GM21576 (cell line): Measurements from ENCODE around the gene TUSC2.
"Not testable (repeated sequence)": the region's sequence is repeated elsewhere in the genome, so short reads cannot be mapped to it uniquely, and the experiment has no call there.

Source experiments
- ATAC-seq: cut with Tn5 transposase; IDR thresholded peaks from one replicate; pipeline ENCODE4 v1.9.1; 2021; ENCODE audit warnings: mild to moderate bottlenecking, moderate library complexity; ENCODE audit not compliant: unreplicated experiment

TUSC2 gene

GRCh38 chr3:50297384-50297775, 30.6 kb downstream of the TUSC2 start:
- no peak for ATAC-seq

- ATAC-seq: no peak
These were observed 31.2 kb downstream of the TUSC2 start for GRCh38 chr3:50296721-50297383.

- ATAC-seq: no peak
These were observed 32.2 kb downstream of the TUSC2 start for GRCh38 chr3:50295553-50296431.

DNA sequence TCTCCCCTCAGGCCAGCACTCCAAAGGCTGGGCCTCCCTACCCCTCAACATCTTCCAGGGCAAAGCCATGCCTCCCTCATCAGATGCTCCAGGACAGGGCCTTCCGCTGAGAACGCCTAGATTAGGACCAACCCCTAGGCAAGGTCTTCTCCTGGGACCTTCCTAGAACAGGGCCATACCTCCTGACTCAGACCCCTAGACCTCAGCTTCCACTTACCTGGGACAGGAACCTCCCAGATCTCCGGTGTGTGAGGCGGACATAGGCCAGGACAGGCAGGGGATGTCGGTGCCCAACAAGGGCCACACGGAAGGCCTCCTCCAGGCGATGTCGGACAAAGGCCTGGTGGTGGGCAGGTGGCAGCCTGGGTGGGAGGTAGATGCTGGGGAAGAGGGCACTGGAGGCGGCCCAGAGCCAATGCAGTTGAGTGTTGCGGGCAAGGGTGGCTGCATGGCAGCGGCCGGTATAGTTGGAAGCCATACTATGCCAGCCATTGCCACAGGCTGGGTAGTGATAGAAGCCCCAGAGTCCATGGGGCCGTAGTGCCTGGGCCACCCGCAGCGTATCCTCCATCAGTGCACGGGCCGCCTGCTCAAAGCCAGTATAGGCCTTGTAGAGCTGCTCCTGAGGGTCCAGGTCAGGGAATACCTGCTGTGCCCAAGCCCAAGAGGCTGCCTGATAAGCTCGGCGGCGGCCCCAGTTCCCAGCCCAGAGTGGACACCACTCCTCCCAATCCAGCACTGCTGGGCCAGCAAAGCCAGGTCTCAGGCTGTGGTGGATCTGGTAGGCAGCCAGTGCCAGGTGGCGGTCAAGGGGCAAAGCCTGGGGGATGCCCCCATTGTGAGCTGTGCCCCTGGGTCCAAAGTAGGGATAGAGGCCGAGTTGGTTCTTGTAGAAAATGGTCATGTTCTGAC, 33.3 kb downstream of the TUSC2 start:
- ATAC-seq: no peak

GRCh38 chr3:50294089-50294488, 33.9 kb downstream of the TUSC2 start:
- no peak for ATAC-seq

- no peak for ATAC-seq
These were observed 34.8 kb downstream of the TUSC2 start for GRCh38 chr3:50293079-50293801.

DNA sequence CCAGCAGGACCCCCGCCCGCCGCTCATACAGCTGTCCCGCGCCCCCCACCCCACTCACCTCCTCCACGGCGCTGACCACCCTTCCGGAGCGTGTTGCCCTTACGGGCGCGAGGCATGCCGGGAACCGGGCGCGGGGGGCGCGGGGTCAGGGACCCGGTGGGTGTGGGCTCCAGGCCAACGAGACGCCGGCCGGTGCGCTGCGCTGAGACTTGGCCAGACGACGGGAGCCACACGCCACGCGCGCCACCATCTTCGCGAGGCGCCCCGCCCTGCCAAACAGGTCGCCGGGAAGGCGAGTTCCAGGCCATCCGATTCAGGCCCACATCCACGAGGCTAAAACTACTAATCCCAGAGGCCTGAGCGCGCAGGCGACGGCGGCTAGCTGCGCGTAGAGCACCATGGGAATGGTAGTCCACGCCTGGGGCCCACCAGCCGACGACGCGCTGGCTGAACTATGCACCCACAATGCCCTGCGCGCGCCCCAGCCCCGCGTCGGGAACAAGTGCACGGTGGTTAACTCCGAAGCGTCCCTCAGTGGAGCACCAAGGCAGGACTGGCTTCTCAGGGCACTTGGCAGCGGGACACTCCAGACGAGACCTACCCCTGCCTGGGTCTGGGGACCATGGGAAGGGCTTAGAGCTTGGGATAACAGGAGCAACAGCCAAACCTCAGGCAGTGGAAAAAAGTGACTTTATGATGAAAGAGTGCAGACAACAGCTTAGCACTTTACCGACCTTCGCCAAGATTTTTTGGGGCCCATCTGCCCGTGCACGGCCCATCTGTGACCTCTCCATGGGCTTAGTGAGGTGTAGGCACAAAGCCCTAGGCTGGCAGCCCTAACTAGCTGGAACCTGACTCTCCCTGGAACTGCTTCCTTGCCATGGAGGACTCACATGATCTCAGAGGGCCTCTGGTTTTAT, 35.6 kb downstream of the TUSC2 start, which contains the start of gene IFRD2:
IFRD2 (minus strand) TSS at position 271 of the 920 bp plus-strand sequence; CDS start at position 116, 155 bp downstream.
- peak; percentile 92 for ATAC-seq

DNA sequence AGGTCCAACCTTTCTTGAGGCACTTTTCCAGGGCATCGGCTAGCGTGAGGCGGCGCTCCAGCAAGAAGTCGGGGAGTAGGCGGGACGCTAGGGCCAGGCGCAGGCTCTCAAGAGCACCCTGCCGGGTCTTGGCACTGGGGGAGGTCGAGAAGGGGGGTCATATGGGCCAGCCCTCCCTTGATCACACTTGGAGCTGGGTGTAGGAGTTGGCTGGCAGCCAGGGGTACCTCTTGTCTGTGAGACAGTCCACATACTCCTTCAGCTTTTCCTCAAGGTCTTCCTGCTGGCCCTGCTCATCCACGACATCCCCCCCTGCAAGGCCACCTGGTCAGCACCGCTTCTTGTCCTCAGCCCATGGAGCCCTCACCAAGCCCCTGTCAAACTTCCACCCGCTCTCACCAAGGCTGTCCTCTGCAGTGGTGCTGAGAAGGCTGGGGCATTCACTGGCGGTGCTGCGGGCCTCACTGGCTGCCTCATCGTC, 37.8 kb downstream of the TUSC2 start:
- no peak for ATAC-seq

GRCh38 chr3:50289130-50289529, 38.9 kb downstream of the TUSC2 start:
- ATAC-seq: no peak

GRCh38 chr3:50288387-50289007, 39.5 kb downstream of the TUSC2 start:
- no peak for ATAC-seq

GRCh38 chr3:50287262-50287661, 40.8 kb downstream of the TUSC2 start:
- ATAC-seq: no peak

DNA sequence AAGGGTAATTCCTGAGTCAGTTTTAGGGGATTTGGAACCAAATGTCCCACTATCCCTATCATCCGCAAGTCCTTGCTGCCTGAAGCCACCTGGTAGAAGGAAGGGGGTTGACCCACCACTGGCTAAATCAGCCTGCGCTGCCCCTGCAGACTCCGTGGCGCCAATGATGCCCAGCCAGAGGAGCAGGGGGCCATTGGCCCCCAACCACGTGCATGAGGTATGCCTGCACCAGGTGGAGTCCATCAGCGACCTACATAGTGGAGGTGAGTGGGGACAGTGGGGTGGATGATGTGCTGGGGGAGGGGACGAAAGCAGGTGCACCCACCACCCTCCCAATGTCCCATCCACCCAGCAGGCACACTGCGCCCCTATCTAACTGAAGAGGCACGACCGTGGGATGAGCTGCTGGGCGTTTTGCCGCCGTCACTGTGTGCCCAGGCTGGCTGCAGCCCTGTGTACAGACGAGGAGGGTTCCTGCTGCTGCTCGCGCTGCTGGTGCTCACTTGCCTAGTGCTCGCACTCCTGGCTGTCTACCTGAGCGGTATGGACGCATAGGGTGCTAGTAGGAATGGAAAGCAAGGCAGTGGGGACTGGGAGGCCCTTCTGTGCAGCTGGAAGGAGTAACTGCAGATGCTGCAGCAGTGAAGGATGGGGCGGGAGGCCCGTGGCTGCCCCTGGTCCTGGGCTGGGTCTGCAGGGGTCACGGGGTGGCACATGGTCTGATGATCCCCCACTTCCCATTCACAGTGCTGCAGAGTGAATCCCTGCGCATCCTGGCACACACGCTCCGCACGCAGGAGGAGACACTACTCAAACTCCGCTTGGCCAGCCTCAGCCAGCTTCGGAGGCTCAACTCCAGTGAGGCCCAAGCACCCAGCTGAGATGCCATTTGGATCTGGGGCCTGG, 41.4 kb downstream of the TUSC2 start:
- ATAC-seq: no peak

DNA sequence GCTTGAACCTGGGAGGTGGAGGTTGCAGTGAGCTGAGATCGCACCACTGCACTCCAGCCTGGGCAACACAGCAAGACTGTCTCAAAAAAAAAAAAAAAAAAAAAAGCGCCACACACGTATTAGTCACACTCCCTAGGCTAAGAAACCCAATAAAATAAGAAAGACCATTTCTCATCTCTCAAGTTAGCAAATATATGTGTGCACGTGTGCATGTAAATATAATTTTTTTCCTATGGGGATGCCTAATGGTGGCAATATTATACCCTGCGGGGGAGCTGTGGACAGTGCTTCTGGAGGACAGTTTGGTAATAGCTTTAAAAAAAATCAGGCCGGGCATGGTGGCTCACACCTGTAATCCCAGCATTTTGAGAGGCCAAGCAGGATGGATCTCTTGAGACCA, 43.9 kb downstream of the TUSC2 start:
- ATAC-seq: not testable (repeated sequence)

- ATAC-seq: no peak
These were observed 48.6 kb downstream of the TUSC2 start for GRCh38 chr3:50279255-50280016.

GRCh38 chr3:50278880-50279224, 49.2 kb downstream of the TUSC2 start, which contains the start of gene LSMEM2:
Gene LSMEM2 (plus strand): TSS chr3:50279087. CDS start chr3:50279114, 27 bp downstream.
- no peak for ATAC-seq

DNA sequence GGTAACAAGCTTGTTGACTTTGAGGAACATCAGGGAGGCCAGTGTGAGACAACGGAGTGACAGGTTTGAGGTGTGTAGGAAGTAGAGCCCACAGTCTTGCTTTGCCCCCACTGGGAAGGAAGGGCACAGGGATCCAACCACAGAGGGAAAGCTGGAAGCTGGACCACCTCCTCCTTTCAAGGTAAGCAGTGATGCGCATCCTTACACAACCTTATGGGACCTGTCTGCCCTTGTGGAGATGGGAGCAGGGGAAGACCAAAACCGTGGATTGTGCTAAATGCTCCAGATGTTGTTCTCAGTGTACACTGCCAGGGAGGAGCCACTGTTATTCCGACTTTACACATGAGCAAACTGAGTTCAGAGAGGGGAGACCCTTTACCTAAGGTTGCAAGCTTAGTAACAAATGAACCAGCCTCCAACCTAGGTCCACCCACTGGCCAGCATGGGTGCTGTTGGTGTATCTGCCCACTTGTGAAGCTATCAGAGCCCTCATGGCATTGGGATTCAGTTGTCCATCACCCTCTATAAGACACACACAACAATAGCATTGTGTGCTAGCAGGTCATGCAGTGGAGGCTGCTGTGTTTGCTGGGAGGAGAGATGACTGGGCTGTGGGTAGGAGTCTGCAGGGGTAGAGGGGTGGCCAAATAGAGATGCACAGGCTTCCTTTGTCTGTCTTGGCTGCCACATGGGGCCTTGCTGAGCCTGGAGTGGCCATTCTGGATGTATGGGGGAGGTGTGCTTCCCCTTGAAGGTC, 49.7 kb downstream of the TUSC2 start:
- ATAC-seq: no peak
